GM18873 (cell line): ENCODE data around the gene KCNK4.

Experiments used
- ATAC-seq: cut with Tn5 transposase; IDR thresholded peaks from one replicate; pipeline ENCODE4 v1.9.1; 2021; ENCODE audit warnings: mild to moderate bottlenecking, moderate library complexity, moderate number of reproducible peaks; ENCODE audit not compliant: unreplicated experiment, low FRiP score

KCNK4 gene

DNA sequence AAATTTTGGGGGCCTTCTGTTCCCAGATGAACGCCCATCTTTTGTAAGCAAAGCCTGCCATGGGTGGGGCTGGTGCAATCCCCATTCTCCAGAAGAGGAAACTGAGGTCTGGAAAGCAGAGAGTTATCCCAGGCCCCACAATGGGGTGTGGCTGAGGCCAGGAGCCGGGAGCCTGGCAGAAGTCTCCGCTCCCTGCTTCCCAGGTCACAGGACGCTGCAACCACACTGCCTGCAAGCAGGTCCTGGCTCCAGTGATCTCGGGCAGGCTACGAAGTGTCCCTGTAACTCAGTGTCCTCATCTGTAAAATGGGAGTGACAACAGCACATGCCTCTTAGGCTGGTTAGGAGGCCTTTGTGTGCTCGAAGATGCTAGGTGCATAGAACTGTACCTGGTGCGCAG lies 38.1 kb upstream of the KCNK4 start:
- ATAC-seq, result no peak

DNA sequence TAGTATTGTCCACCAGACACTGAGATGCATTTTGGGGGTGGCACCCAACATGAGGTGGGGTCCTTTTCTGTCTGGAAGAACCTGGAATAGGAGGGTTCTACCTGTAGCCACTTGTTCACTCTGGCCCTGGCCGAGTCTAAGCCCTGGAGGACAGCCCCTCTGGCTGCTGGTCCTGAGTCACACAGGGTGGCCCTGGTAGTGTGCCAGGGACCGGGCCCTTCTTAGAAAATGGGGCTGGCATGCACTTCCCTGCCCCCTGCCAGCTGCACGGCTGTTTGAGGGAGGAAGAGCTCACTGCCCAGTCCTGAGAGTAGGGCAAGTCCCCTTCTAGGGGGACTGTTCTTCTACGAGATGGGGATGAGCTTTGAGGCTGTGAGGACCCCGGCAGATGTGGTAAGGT lies 37.6 kb upstream of the KCNK4 start:
- no peak for ATAC-seq

DNA sequence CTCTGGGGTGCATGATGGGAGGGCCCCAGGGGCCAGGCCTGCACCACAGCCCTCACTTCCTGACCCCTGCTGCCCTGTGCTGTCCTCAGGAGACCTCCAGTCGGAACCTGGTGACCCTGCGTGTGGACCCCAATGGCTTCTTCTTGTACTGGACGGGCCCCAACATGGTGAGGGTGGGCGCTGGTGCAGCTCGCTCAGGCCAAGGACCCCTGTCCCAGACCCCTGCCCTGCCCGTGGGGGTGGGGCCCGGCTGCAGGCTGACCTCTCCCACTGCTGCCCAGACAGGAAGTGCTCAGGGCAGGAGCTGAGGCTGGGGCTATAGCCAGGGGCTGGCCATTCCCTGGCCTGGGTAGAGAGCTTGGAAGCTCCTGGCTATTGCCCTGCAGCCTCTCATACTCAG lies 36.8 kb upstream of the KCNK4 start:
- no peak for ATAC-seq

DNA sequence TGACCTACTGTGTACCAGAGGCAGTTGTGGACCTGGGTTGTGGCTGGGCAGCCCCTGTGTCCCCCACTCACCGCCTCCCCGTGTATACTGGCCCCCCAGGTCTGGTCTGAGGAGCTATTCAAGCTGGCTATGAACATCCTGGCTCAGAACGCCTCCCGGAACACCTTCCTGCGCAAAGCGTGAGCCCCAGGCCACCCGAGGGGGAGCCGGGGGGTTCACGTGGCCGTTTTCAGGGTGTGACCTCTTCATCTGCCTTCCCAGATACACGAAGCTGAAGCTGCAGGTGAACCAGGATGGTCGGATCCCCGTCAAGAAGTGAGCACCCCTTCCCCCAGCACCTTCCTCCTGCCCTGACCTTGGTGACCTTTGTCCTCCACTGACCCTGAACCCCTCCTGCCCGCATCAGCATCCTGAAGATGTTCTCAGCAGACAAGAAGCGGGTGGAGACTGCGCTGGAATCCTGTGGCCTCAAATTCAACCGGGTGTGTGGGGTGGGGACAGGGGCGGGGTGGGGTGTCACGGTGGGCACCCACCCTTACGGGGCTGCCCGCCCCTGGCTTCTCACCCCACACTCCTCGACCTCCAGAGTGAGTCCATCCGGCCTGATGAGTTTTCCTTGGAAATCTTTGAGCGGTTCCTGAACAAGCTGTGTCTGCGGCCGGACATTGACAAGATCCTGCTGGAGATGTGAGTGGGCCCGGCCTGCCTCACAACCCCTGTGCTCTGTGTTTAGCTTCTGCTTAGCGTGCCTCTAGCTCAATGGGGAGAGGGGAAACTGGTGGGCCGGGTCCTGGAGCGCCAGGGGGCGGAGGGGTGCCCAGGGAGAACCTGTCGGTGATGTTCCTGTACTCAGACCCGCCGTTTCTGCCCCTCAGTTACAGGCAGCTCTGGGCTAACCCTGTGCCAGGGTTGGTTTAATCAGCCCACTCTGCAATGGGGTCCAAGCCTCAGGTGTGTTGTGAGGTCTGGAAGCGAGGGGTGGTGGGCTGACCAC lies 35.7 kb upstream of the KCNK4 start:
- ATAC-seq, result no peak

DNA sequence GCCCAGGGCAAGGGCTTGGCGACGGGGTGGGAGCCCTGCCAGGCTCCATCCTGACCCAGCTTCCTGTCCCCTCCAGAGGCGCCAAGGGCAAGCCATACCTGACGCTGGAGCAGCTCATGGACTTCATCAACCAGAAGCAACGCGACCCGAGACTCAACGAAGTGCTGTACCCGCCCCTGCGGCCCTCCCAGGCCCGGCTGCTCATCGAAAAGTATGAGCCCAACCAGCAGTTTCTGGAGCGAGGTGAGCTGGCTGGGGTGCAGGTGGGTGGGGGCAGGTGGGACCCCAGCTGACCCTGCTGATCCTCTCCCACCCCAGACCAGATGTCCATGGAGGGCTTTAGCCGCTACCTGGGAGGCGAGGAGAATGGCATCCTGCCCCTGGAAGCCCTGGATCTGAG lies 34.8 kb upstream of the KCNK4 start:
- no peak for ATAC-seq

DNA sequence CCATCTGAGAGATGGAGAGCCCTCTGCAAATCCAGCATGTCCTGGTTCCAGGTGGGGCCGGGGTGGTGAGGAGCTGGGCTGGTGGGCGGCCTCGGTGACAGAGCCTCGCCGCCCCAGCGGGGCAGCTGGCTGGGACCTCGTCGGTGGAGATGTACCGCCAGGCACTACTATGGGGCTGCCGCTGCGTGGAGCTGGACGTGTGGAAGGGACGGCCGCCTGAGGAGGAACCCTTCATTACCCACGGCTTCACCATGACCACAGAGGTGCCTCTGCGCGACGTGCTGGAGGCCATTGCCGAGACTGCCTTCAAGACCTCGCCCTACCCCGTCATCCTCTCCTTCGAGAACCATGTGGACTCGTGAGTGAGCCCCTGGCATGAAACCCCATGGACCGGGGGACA lies 32.7 kb upstream of the KCNK4 start:
- ATAC-seq, result no peak

DNA sequence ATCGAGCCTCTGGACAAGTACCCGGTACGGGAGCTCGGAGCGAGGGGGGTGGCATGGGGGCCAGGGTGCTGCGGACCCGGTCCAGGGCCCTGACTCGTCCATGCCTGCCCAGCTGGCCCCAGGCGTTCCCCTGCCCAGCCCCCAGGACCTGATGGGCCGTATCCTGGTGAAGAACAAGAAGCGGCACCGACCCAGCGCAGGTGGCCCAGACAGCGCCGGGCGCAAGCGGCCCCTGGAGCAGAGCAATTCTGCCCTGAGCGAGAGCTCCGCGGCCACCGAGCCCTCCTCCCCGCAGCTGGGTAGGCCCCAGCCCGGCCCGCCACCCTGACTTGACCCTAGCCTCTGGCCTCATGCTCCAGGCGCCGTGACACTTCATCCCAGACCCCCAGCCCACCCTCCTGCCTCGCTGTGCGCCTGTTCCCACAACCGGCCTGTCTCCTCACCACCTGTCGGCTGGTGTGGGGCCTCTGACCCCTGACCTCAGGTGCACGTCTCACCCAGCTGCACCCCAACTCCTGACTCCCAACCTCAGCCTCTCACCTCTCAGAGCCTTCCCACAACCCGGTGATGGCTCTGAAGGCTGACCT lies 32.1 kb upstream of the KCNK4 start:
- no peak for ATAC-seq

DNA sequence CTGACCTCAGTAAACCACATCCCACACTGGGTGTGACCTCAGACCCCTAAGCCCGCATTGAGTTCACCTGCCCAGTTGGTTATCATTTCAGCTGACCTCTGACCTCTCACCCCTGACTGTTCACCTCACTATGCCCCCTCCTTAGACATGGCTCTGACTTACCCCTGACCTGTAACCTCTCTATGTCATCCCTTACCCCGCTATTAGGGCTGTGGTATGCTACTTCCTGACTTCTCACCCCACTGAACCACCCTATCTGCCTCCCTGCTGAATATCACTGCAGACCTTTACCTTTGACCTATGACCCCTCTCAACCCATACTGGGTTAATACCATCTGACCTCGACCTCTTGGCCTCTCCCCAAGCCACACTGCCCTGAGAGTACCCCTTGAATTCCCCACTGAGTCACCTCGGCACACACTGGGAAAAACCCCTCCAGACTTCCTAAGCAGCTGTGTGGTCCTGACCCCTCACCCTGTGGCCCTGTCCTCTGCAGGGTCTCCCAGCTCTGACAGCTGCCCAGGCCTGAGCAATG lies 31.5 kb upstream of the KCNK4 start:
- ATAC-seq, result no peak

DNA sequence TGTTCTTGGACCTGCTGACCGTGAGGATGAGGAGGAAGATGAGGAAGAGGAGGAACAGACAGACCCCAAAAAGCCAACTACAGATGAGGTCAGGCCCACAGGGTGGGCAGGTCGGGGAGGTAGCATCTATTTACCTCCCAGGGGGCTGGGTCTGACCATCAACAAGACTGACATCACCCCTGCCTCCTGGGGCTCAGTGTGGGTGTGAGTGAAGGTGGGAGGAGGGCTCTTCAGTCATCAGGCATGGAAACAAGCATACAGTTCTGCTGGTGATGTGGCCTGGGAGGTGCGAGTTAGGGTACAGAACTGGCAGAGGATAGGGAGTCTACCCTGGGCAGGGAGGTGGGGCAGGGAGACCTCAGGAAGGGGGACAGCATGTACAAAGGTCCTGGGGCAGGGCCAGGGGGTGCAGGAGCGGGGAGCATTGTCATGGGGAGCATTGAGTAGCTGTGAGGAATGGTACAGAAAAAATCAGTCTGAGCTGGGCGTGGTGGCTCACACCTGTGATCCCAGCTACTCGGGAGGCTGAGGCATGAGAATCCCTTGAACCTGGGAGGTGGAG lies 30.9 kb upstream of the KCNK4 start:
- no peak for ATAC-seq

DNA sequence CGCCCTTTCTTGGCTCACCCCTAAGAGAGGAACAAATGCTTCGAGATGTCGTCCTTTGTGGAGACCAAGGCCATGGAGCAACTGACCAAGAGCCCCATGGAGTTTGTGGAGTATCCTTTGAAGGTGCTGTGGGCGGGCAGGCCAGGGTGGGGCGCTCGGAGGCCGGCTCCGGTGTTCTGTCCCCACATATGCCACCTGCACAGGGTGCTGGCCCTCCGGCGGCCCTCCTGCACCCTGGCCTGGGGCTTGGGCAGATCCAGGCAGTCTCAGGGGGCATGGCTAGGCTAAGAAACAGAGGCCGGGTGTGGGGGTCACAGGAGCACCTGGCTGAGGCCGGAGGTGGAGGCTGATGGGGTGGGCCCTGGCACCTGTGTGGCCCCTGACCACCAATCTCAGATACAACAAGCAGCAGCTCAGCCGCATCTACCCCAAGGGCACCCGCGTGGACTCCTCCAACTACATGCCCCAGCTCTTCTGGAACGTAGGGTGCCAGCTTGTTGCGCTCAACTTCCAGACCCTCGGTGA lies 29.5 kb upstream of the KCNK4 start:
- ATAC-seq, result no peak

DNA sequence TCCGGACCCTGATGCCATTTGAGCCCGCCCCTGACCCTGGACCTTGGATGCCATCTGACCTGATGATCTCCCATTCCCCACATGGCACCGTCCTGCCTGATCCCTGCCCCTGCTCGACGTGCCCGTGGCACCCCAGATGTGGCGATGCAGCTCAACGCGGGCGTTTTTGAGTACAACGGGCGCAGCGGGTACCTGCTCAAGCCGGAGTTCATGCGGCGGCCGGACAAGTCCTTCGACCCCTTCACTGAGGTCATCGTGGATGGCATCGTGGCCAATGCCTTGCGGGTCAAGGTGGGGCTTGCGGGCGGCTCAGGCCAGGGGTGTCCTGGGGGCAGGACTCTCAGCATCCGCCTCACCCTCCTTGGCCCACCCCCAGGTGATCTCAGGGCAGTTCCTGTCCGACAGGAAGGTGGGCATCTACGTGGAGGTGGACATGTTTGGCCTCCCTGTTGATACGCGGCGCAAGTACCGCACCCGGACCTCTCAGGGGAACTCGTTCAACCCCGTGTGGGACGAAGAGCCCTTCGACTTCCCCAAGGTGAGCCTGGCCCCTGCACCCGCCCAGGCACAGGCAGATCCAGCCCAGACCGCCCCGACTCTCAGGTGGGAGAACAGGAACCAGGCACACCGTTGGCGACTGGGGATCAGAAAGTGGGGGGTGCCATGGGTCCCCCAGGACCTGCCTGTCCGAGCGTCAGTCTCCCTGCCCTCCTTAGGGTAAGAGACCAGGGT lies 28.7 kb upstream of the KCNK4 start:
- no peak for ATAC-seq

DNA sequence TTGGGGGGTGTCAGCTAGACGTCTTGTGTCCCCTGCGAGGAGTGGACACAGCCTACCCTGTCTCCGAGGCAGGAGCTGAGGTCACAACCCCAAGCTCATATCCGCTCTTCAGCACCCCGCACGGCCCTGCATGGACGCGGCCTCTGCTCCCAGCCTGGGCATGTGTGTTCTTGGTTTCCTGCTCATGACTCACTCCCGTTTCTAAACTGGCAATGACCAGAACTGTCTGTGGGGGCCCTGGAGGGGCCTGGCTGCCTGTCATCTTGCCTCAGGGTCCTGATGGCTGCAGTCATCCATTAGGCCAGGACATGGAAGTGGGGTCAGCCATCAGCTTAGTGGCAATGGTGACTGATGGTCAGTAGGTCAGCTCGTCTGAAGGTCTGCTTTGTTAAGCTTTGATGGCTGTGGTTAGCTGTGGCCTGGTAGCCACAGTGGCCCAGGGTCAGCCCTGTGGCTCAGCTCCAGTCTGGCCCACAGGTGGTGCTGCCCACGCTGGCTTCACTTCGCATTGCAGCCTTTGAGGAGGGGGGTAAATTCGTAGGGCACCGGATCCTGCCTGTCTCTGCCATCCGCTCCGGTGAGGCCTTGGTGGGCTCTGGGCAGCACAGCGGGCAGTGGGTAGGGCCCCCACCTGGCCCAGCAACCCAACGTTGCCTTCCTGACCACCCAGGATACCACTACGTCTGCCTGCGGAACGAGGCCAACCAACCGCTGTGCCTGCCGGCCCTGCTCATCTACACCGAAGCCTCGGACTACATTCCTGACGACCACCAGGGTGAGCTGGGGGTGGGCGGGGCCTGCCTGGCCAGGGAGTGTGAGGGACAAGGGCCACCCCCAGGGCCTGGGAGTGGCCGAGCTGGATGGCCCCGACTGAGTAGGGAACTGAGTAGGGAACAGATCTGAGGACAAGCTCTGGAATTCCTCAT lies 27.8 kb upstream of the KCNK4 start:
- ATAC-seq, result no peak

DNA sequence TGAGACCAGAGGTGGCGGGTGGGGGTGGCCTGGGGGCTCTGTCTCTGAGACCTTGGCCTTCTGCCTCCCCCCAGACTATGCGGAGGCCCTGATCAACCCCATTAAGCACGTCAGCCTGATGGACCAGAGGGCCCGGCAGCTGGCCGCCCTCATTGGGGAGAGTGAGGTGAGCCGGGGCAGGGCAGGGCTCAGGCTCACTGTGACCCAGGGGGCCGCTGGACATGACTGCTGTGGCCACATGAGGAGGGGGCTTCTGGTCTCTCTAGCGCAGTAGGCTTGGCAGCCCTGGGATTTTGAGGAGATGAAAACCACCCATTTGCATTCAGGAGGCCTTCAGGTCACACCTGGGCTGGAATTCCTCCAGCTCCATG lies 27.2 kb upstream of the KCNK4 start:
- ATAC-seq, result no peak

DNA sequence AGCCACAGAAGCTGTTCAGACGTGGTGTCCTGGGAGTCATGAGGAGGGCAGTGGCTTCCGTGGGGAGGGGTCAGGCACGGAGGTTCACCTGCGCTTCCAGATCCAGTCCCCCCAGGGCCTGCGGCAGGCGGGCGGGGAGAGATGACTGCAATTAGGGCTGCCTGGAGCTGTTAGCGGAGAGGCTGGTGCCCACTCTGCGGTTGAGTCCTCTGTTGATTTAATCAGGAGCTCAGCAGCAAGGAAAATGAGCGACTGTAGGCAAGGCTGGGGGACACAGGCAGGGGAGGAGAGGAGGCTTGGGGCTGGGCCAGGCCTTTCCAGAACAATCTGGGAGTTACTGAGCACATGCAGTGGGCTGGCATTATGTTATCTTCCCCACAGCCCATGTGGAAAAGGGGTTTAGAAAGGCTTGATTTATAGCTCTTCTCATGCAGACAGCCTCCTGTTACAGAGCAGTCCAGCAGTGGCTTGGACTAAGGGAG lies 26.7 kb upstream of the KCNK4 start:
- no peak for ATAC-seq

DNA sequence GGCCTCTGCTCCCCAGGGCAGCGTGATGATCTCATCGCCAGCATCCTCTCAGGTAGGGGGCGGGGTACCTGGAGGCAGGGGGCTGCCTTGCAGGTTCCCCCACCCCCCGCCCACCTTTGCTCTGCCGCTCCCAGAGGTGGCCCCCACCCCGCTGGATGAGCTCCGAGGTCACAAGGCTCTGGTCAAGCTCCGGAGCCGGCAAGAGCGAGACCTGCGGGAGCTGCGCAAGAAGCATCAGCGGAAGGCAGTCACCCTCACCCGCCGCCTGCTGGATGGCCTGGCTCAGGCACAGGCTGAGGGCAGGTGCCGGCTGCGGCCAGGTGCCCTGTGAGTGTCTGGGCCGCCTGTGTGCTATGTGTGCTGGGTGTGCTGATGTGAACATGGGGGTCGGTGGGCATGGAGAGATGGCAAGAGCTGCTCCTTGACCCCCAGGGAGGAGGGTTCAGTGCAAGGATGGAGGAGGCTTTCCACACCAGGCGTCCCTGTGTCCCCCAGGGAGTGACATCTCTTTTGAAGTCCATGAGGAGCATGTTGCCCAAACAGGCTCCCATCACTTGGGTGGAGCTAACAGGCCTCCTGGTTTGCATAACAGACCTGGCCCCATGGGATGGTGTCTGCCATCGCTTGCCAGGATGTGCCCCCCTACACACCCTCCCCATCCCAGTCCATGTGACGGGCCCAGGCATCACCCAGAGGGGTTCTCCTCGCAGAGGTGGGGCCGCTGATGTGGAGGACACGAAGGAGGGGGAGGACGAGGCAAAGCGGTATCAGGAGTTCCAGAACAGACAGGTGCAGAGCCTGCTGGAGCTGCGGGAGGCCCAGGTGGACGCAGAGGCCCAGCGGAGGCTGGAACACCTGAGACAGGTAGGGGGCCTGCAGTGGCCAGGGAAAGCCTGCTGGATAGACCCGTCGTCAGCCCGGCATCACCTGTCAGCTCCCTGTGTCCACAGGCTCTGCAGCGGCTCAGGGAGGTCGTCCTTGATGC lies 25.6 kb upstream of the KCNK4 start:
- no peak for ATAC-seq

DNA sequence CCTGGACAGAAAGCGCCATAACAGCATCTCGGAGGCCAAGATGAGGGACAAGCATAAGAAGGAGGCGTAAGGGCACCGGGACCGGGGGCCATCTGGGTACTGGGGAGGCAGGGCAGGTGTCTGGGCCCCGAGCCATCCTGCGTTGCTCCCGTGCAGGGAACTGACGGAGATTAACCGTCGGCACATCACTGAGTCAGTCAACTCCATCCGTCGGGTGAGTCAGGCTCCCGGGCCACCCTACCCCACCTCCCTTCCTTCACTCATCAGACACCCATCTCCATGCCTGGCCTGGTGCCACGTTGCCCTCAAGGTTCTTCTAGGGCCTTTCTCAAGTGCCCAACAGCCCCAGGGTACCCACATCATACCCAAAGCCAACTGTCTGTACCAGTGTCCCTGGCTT lies 24.8 kb upstream of the KCNK4 start:
- ATAC-seq, result no peak

DNA sequence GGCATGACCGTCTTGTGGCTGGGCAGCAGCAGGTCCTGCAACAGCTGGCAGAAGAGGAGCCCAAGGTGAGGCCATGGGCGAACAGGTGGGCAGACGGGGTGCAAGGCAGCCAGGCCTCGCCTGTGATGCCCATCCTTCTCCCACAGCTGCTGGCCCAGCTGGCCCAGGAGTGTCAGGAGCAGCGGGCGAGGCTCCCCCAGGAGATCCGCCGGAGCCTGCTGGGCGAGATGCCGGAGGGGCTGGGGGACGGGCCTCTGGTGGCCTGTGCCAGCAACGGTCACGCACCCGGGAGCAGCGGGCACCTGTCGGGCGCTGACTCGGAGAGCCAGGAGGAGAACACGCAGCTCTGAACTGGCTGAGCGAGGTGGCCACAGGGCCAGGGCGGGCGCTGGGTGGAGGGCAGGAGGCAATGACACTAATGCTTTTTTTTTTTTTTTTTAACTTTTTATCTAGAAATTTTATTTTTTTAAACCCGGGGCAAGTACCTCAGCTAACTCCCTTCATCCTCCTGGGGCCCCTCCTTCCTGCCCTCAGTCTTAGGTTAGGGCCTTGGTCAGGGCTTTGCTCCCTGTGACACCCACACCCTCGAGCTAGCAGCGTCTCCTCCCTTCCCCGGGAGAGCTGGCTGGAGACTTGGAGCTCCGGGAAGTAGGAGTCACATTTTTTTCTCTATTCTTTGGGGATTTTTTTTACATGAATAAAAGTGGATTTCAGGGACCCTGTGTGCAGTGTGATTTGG lies 23.7 kb upstream of the KCNK4 start:
- ATAC-seq, result no peak
